Iris pigment epithelial cell (primary cell): ENCODE results near the gene CFAP300.

Experiments used
- DNase-seq: peaks from one replicate; pipeline ENCODE4 v3.0.0-alpha.2; 2011; ENCODE audit warnings: low read depth

CFAP300 gene

DNA sequence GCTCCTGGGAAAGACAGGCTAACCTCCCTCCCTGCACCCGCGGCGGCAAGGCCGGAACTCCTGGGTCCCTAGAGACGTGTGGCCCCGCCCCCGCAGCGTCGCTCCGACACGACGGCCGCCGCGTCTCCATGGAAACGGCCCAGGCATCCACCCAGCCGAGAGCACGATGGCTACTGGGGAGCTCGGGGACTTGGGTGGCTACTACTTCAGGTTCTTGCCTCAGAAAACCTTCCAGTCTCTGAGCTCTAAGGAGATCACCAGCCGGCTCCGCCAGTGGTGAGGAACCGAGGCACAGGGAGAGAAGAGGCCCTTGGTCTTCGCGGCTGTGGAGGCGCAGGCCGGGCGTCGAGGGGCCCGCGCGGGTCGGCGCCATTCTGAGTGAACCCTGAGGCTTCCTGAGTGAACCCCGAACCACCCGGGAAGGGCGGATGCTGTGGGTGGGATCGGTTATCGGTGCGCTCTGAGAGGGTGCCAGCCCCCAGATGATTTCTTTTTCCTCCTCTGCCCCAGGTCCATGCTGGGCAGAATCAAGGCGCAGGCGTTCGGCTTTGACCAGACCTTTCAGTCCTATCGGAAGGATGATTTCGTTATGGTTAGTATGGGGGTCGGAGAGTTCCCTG is at the start of gene CFAP300:
TSS of gene CFAP300 (plus strand) at position 133 of the 620 bp plus-strand sequence. CDS start at position 167, 34 bp downstream.
- DNase-seq, result peak; percentile 54

- DNase-seq, result no peak
These were observed 45.4 kb upstream of the CFAP300 start for GRCh38 chr11:102001657-102002338.

GRCh38 chr11:102004220-102004619 is 43.0 kb upstream of the CFAP300 start:
- no peak for DNase-seq

DNA sequence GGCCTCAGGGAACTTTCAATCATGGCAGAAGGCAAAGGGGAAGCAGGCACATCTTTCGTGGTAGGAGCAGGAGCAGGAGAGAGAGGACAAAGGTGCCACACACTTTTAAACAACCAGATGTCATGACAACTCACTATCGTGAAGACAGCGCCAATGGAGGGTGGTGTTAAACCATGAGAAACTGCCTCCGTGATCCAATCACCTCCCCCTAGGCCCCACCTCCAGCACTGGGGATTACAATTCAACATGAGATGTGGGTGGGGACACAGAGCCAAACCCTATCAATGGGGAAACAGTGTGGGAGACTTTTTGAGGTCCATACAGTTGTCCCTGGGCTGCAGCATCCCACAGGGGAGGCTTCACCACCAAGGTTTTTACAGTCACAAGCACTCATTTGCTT is 41.9 kb upstream of the CFAP300 start:
- no peak for DNase-seq

DNA sequence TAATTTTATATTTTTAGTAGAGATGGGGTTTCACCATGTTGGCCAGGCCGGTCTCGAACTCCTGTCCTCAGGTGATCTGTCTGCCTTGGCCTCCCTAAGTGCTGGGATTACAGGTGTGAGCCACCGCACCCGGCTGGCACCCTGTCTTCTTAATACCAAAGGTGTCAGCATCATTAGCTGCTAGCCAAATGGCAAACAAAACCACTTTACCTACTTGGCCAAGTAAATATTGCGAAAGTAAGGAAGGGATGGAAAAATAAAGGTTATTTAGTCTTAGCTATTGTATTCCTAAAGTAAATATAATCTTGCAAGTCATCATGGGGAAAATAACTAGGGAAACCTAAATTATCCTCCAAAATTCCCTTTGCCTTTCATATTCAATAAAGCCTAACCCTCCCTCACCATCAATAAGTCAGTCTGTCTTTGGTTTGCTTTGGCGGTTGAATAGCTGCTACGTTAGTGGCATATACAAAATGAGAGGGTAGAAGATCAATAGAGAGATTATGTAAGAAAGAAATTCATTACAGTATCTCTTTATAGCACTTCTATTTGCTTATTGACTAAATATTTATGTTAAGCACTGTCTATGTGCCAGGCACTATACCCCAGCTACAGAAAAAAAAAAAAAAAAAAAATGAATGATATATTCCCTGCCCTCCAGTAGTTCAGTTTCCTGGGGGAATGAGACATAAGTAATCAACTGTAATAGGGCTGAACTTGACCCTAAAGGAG is 40.2 kb upstream of the CFAP300 start:
- DNase-seq, result no peak

DNA sequence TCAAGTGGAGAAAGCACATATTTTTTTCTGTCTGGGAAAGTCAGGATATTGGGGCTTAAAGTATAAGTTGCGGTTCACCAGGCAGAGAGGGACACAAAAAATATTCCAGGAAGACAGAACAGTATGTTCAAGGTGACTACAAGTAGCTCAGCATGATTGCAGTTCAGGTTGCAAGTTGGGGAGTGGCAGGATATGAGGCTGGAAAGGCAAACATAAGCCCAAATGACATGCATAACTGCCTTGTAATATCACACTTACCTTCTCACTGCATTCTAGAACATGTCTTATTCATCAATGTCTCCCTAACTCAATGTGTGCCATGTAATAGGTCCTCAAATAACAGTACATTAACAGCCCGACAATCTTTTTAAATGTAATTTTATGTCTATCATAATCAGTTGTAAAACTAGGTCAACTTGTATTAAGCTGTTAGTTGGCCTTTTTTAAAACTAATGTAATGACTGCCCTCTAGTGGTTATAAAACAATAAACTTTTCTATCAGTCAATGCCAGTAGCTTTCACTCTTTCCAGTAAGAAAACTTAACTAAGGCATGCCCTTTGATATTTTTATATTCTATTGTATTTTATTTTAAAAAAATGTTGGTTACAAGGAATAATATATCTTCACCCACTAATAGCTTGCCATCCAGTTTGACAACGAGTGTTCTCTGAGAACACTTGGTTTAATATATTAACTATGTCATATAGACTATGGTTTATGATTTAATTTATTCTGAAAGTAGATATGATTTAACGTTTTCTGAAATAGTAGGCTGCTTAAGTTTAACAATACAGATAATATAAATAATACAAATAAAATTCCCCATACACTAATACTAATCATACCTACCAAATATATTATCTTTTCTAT is 39.4 kb upstream of the CFAP300 start:
- peak; percentile 58 for DNase-seq

DNA sequence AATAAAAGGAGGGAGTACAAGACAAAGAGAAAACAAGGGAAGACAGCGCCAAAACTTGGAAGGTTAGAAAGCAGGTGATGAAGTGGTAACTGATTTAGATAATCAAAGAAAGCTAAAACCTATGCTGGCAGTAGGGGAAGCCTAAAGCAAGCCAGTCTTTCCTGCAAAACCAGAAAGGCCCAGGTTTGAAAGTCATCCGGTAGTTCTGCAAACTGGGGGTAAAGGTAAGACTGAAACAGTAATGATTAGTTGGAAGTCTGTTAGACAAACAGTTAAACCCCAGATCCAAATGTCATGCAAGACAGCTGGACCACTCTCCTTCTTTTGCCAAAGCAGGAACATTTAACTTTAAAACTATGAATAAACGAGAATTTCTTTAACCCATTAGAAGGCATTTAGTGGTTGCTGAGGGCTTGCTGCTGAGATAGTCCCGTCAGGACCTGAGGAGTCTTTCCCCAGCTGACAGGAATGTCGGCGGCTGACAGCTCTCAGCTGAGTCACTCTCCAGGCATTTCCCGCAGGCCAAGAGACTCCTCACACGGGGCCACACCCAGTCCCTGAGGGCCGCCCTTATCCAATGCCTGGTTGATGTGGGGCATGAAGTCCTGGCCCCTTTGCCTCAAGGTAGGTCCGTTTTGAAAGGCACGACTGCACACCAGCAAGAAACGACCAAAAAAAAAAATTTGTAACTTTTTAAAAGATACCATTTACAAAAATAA is 36.3 kb upstream of the CFAP300 start:
- peak; percentile 89 for DNase-seq

- DNase-seq, result peak; percentile 28
These were observed 34.3 kb upstream of the CFAP300 start for GRCh38 chr11:102012946-102013345.

DNA sequence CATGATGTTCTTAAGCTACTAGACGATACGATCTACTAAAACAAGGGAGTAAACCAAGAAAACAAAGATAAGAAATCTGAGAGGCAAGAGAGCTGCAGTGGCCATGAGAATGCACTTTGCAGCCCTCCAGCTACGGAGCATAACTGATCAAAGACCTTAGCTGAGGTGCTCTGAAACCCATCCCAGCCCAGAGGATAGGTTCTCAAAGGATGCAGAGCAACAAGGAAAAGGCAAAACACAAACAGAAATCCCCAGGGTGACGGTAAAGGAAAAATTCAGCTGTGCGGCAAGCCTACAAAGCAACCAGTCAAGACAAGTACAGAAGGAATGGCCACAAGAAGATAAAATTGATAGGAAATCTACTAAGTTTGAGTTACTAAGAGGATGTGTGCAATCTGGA is 32.5 kb upstream of the CFAP300 start:
- no peak for DNase-seq

- DNase-seq, result no peak
These were observed 30.2 kb upstream of the CFAP300 start for GRCh38 chr11:102017026-102017425.

DNA sequence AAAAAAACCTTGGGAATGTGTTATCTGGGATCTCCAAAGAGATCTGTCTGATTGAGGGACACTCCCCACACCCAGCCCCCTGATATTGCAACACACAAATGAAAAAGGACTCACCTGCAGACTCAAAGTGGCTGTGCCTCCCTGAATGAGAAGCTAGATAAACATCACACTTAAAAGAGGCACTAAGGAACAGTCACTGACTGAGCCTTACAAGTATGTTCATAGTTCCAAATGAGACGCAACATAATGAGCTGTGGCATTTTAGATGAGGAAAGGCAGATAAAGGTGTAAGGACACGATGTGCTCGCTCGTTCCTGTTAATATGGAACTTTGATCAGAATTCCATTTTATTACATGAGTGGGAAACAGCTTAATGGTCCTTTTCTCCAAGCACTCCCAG is 21.0 kb upstream of the CFAP300 start:
- DNase-seq, result no peak

DNA sequence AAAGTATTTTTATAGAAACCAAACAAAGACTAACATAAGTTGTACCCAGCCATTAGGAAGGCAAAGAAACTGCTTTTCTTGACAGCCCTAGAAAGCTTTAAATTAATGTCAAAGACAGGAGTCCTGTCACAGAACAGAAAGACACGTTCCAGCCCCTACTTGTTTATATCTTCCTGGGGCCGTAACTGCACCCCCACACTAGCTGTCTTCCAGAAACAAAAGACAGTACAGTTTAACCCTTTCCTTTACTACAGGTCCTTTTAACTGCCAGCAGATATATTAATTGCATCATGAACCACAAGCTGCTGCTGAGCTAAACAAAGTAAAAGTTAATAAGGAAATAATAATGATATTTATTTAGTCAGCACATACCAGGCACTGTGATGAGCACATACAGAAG is 20.3 kb upstream of the CFAP300 start:
- DNase-seq, result no peak

GRCh38 chr11:102036757-102037156 is 10.5 kb upstream of the CFAP300 start:
- DNase-seq, result no peak

DNA sequence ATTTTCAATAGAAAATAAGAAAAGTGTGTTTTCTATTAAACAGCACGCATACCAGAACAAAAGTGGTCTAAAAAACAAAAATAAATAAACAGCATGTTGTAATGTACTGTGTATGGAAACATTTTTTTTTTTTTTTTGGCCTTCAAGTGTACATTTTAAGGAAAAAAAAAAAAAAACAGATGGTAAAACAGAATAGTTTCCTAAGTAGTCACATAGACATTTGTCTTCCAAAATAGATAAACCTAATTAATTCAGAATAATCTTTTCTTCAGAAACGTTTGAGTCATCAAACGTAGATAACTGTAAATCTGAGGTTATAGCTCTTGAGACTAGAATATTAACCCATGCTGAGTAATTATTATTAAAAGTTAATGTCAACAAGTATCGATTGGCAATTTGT is 396 bp upstream of the CFAP300 start:
- peak; percentile 11 for DNase-seq

DNA sequence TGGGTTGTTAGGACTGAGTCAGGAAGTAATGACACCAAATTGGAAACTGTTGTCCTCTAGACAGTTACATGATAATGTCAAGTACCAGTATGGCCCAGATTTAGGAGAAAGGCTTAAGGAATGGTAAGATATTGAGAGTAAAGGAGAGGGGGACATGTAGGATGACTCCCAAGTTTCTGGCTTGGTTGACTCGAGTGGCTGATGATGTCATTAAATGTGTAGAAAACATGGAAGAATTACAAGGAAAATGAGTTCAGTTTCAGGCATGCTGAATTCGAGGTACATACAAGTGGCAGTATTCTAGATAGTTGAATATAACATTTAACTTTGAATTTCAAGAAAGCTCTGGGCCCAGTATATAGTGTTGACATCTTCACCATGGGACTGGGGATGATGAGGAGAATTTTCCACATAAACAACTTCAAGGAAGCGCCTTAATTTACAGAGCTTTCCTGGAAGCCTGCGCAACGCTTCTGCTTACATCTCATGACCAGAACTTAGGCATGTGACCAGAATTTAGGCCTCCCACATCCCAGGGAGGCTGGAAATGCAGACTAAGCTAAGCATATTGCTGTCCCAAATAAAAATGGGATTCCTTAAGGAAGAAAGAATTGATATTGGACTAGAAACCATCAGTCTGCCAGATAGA is 3.8 kb downstream of the CFAP300 start:
- DNase-seq, result no peak

- DNase-seq, result peak; percentile 25
These were observed 14.0 kb downstream of the CFAP300 start for GRCh38 chr11:102061276-102061675.

GRCh38 chr11:102062106-102062505 is 14.9 kb downstream of the CFAP300 start:
- no peak for DNase-seq

DNA sequence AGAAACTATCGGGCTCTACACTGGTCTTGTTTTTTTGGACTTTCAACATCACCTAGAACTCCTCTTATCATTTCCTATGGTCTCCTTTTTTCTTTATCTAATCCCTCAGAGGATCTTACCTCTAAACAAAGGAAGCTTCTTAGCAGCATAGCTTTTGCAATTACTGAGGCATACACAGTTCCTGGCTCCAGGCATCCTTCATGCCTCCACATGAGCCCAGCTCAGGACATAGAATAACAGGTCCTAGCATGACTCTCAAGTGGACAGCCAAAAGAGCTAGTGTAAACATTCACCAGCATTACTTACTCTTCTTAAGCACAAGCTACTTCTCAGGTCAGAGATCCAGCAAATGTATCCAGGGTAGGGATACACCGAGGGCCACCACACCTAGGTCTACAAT is 17.1 kb downstream of the CFAP300 start:
- DNase-seq, result no peak

DNA sequence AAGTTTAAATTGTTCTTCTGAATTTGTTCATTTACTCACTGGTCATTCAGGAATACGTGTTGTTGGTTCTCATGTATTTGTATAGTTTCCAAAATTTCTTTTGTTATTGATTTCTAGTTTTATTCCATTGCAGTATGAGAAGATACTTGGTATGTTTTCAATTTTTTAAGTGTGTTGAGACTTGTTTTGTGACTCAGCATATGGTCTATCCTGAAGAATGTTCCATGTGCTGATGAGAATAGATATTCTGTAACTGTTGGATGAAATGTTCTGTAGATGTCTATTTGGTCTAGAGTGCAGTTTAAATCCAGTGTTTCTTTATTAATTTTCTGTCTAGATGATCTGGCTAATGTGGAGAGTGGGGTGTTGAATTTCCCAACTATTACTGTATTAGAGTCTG is 23.5 kb downstream of the CFAP300 start:
- no peak for DNase-seq

GRCh38 chr11:102071497-102072472 is 24.5 kb downstream of the CFAP300 start:
- DNase-seq, result no peak
